C4-2B (cell line): ENCODE measurements around the gene NLGN1.

Experiments
- CTCF ChIP-seq: fragments of 450-650 bp; conservative IDR thresholded peaks from 2 replicates; pipeline ENCODE4 v1.5.1; 2017; ENCODE audit warnings: mild to moderate bottlenecking
- ZFX ChIP-seq: fragments of 450-650 bp; IDR thresholded peaks from 2 replicates; pipeline ENCODE4 v1.6.1; 2017

DNA sequence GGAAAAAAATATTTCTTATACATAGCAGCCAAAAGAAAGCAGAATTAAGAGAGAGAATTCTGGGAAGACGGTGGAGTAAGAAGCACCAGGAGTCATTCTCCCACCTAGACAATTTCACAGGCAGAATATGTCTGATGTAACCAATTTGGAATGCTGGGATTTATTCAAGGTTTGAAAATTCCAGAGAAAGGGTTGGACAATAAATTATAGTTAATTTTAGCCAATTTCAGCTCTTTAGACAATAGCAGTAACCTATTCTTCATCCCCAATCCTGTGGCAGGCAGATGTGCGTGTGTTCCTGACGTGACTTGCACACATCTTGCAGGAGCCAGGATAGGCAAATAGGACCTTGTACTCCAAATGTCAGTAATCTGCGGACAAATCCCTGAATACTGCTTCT lies 920.6 kb downstream of the NLGN1 start:
- TF ChIP-seq CTCF (no peak), ZFX (no peak)
